Left ventricle myocardium inferior (tissue), 1 donor: ENCODE measurements around the gene EPB41L4A. TPM values are rescaled to one million over a fixed set of nuclear protein-coding genes. Genes with fewer than 3 reads are reported as not detected.

Experiments used
- DNase-seq: peaks from one replicate; pipeline ENCODE4 v3.0.0-alpha.2; 2020
- H3K27ac ChIP-seq: fragments of 200-600 bp; replicated peaks from 2 replicates; pipeline ENCODE4 v1.8.0; 2021
- H3K27me3 ChIP-seq: fragments of 200-600 bp; 2 replicates; pipeline ENCODE4 v1.8.0; 2021; ENCODE audit warnings: low read depth
- H3K36me3 ChIP-seq: fragments of 200-600 bp; 2 replicates; pipeline ENCODE4 v1.8.0; 2021
- H3K4me1 ChIP-seq: fragments of 200-600 bp; 2 replicates; pipeline ENCODE4 v1.8.0; 2021
- H3K4me3 ChIP-seq: fragments of 200-600 bp; 2 replicates; pipeline ENCODE4 v1.8.0; 2021; ENCODE audit warnings: mild to moderate bottlenecking, moderate library complexity
- H3K9me3 ChIP-seq: fragments of 200-600 bp; replicated peaks from 2 replicates; pipeline ENCODE4 v1.8.0; 2021
- CTCF ChIP-seq: fragments of 200-600 bp; IDR thresholded peaks from 2 replicates; pipeline ENCODE4 v1.8.0; 2021; ENCODE audit warnings: antibody characterized with exemption, mild to moderate bottlenecking, borderline replicate concordance
- intact Hi-C: fragments of 100-400 bp; cut with micrococcal nuclease; formaldehyde crosslinking; loops from one replicate; pipeline ENCODE4 v1.11.0; 2022
- total RNA-seq: library from RNA; stranded (reverse); fragmentation: NEBNext Ultra II Directional; extraction: Animal tissue kit (Norgen Biotek cat#: 25700); gene quantifications from one replicate; pipeline ENCODE4 v1.2.1, GENCODE V29; 2021
- donor health status: DM: no; HTN: yes; CAD: no; lungs with severe emphysema.

Gene EPB41L4A
- total RNA-seq, 1 donor from 2014 or later: 17.8 TPM

- no peaks in the 10 kb centered on the region for H3K27me3 ChIP-seq
- TF ChIP-seq CTCF: no peak
- no peaks in the 10 kb centered on the region for H3K9me3 ChIP-seq
- H3K4me1 ChIP-seq: peaks cover 6% of the 10 kb centered on the region
- no peak overlapping the region for H3K27ac ChIP-seq
- H3K4me3 ChIP-seq: no peak overlapping the region
- peaks cover 19% of the 10 kb centered on the region for H3K36me3 ChIP-seq
- no peak for DNase-seq
- intact Hi-C loops: no loop called here
These were observed 179.1 kb downstream of the EPB41L4A start for GRCh38 chr5:112239996-112240395.

- DNase-seq: no peak
- intact Hi-C loops: no loop called here
- H3K27me3 ChIP-seq: no peaks in the 10 kb centered on the region
These were observed 180.6 kb downstream of the EPB41L4A start for GRCh38 chr5:112238473-112238872.

DNA sequence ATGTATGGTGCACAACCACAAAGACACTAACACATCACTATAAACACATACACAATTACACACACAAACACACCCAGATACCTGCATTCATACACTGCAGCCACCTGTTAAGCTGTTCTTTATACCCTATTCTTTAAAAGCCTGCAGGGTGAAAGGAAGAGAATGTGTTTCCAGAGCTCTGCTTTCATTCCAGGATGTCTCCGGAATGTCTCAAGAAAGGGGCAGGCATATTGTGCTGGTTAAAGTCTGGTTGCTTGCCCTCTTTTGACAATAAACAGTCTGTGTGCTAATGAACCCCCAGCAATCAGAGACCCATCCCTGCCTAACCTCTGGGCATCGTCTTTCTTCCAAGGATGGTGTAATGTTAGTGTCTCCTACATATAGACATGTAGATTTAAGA, 181.6 kb downstream of the EPB41L4A start:
- DNase-seq: no peak
- no peak for TF ChIP-seq CTCF
- Histone ChIP-seq H3K27me3 (no peaks in the 10 kb centered on the region), H3K36me3 (peaks cover 30% of the 10 kb centered on the region), H3K4me3 (no peak overlapping the region), H3K27ac (no peak overlapping the region), H3K9me3 (no peaks in the 10 kb centered on the region), H3K4me1 (peaks cover 6% of the 10 kb centered on the region)
- intact Hi-C loops: no loop called here

More at GRCh38 chr5:112238473-112238872, 180.6 kb downstream of the EPB41L4A start:
- no peaks in the 10 kb centered on the region for H3K9me3 ChIP-seq
- H3K27ac ChIP-seq: no peak overlapping the region
- H3K4me1 ChIP-seq: peaks cover 6% of the 10 kb centered on the region
- peak; percentile 36 for TF ChIP-seq CTCF
- H3K36me3 ChIP-seq: peaks cover 22% of the 10 kb centered on the region
- H3K4me3 ChIP-seq: no peak overlapping the region

DNA sequence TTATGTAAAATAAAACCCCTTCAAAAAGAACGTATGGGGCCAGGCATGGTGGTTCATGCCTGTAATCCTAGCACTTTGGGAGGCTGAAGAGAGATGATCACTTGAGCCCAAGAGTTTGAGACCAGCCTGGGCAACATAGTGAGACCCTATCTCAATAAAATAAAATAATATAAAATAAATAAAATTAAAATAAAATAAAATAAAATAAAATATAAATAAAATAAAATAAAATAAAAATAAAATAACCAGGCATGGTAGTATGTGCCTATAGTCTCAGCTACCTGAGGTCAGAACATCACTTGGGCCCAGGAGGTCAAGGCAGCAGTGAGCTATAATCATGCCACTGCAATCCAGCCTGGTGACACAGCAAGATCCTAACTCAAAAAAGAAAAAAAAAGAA, 185.1 kb downstream of the EPB41L4A start:
- Histone ChIP-seq H3K4me3 (no peak overlapping the region), H3K36me3 (peaks cover 26% of the 10 kb centered on the region), H3K27me3 (no peaks in the 10 kb centered on the region), H3K4me1 (peaks cover 26% of the 10 kb centered on the region), H3K9me3 (no peaks in the 10 kb centered on the region), H3K27ac (no peak overlapping the region)
- DNase-seq: no peak
- intact Hi-C loops: no loop called here
- no peak for TF ChIP-seq CTCF

GRCh38 chr5:112232667-112233066, 186.4 kb downstream of the EPB41L4A start:
- Histone ChIP-seq H3K4me1 (peaks cover 40% of the 10 kb centered on the region), H3K4me3 (no peak overlapping the region), H3K27ac (no peak overlapping the region), H3K27me3 (no peaks in the 10 kb centered on the region), H3K36me3 (peaks cover 26% of the 10 kb centered on the region), H3K9me3 (no peaks in the 10 kb centered on the region)
- intact Hi-C loops: no loop called here
- no peak for DNase-seq
- no peak for TF ChIP-seq CTCF

- intact Hi-C loops: no loop called here
- H3K36me3 ChIP-seq: peaks cover 26% of the 10 kb centered on the region
- TF ChIP-seq CTCF: no peak
These were observed 188.5 kb downstream of the EPB41L4A start for GRCh38 chr5:112230606-112231005.

More at GRCh38 chr5:112230606-112231005, 188.5 kb downstream of the EPB41L4A start:
- Histone ChIP-seq H3K27me3 (no peaks in the 10 kb centered on the region), H3K4me3 (no peak overlapping the region), H3K27ac (no peak overlapping the region), H3K9me3 (no peaks in the 10 kb centered on the region), H3K4me1 (peaks cover 36% of the 10 kb centered on the region)
- no peak for DNase-seq
